ENCODE measurements around the gene SSTR5.

Gene SSTR5

GRCh38 chr16:1107731-1108130, 35.2 kb downstream of the SSTR5 start:
- DNase-seq = no peak

DNA sequence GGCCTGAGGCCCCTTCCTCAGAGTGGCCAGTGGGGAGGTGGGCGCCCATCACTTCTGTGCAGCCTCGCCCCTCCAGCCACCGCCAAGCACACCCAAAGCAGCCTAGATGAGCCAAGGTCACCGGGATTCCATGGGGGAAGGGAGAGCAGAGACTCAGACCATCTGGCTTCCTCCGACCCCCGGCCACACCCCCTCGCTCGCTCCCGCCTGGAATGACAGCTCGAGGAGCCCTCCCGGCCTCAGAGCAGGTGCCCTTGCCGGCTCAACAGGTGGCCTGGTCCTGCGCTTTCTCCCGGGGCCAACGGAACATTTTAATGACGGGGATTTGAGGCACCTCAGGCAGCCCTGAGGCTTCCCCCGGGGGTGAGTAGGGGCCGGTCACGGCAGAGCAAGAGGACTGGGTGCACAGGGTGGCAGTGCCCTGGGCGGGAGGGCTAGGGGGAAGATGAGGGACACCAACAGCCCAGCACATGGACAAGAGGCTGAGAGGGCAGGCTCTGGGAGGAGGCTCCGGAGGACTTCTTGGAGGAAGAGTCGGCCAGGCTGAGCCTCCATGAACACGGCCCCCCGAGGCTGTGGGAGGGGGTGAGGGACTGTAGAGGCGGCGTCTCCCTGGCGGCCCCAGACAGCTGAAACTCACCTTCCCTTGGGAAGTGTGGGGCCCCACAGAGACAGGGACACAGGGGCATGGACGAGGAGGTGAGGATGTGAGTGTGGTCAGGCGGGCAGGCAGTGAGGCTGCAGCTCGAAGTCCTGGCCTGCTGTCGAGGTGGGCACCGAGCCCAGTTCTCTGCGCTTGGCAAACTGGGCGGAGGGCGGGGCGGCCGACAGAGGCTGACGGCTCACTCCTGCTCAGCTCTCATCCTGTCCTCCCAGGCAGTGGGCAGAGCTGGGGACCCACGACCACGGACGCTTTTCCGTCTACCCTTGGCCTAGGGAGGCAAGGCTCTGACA, 36.0 kb downstream of the SSTR5 start:
- no peak for DNase-seq

GRCh38 chr16:1109648-1110047, 37.1 kb downstream of the SSTR5 start:
- DNase-seq = no peak

GRCh38 chr16:1112506-1113184, 40.1 kb downstream of the SSTR5 start:
- no peak for DNase-seq

DNA sequence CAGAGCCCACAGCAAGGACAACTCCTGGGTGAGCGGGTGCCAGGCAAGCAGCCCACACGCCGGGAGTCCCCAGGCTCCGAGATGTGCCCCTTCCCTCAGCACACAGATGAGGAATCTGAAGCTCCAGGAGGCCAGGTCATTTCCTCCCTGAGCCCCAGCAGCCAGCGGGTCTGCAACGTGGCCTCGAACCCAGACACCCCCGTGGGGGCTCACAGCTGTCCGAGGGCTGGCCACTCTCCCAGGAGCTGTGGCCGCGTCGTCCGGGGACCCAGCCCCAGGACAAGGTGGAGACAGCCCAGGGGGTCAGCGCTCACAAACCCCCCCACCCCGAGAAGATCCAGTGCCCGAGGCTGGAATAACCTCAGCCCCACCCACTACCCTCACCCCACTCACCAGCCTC, 40.9 kb downstream of the SSTR5 start:
- DNase-seq = no peak

GRCh38 chr16:1113889-1114526, 41.5 kb downstream of the SSTR5 start:
- DNase-seq = no peak

DNA sequence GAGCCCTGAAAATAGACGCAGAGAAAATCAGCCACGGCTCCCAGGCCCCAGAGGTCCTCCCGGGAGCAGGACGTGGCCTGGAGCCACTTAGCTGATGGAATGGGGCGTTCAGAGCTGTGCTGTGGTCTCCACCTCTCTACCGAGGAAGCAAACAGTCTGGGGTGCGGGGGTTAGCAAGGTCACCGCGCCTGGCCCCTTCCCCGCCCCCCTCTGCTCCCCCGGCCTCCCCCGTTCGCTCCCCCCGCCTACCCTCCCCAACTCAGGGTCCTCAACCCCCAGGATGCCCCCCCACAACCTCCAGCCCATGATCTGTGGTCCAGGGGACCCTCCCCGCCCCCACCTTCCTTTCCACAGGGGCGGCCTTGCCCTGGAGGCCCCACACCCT, 44.1 kb downstream of the SSTR5 start:
- DNase-seq = no peak

GRCh38 chr16:1117176-1117900, 44.8 kb downstream of the SSTR5 start:
- no peak for DNase-seq

- no peak for DNase-seq
Measured at GRCh38 chr16:1117926-1118325, 45.4 kb downstream of the SSTR5 start.

DNA sequence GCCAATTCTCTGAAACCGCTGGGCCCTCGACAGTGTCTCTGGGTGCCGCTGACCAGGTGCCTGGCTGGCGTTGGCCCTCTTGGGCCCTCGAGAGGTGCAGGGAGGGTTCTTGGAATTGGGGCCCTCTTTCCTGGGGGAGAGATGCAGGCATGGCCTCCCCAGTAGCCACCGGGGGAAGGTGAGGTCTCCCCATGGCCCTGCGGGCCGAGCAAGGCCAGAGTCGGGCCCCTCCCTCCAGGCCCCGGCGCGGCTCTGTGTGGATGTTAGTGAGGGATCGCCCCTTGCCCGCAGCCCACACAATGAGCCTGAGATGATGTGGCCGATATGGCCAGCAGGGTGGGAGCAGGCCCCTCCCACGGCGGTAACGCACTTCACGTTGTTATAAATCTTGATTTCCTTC, 46.6 kb downstream of the SSTR5 start:
- no peak for DNase-seq

GRCh38 chr16:1119766-1120576, 47.4 kb downstream of the SSTR5 start:
- DNase-seq = no peak

DNA sequence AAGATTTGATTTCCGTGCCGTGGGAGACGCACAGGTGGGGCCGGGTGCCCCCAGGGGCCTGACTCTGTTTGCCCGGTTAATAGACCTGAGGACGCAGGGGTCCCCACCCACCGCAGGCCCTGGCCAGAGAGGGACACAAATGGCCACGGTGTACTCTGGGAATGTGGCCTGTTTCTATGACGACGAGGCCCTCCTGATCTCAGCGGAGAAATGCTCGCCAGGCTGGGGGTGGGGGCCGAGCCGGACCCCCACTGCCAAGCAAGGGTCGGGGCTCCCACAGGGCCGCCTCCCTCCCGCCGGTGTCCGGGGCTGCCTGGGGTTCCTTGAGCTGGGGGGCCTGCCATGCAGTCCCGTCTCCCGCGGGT, 48.0 kb downstream of the SSTR5 start:
- no peak for DNase-seq

- DNase-seq = no peak
Measured at GRCh38 chr16:1121009-1121408, 48.5 kb downstream of the SSTR5 start.

- no peak for DNase-seq
Measured at GRCh38 chr16:1121601-1122397, 49.3 kb downstream of the SSTR5 start.

GRCh38 chr16:1122398-1122765, 49.8 kb downstream of the SSTR5 start:
- DNase-seq = no peak

DNA sequence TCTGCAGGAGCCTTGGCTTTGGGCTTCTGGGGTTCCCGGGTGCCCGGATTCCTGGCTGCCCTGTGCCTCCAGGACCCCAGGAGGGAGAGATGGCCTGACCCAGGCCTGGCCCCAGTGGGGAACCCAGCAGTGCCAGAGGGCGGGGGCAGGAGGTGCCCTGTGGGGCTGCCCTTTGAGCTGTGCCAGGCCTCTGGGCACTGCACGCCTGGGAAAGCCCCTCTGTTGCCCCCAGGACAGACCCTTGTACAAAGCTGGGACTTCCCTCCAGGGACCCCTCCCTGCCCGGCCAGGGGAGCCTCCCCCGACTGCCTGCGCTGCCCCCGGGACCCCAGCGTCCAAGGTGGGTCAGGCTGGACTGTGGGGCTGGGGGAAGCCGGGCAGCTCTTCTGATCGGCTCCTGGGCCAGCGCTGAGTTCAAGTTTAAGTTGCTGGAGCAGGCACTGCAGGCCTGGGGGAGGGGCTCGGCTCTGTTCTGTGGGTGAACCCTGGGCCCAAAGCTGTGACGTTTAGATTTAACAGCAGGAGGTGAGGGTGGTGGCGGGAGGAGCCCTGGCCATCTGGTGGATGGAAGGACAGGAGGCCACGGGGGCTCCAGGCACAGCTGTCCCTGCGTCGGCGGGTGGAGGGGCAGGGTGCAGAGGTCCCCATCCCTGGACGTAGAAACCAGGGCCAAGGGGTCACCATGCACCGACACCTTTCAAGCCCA, 51.1 kb downstream of the SSTR5 start:
- DNase-seq = no peak

DNA sequence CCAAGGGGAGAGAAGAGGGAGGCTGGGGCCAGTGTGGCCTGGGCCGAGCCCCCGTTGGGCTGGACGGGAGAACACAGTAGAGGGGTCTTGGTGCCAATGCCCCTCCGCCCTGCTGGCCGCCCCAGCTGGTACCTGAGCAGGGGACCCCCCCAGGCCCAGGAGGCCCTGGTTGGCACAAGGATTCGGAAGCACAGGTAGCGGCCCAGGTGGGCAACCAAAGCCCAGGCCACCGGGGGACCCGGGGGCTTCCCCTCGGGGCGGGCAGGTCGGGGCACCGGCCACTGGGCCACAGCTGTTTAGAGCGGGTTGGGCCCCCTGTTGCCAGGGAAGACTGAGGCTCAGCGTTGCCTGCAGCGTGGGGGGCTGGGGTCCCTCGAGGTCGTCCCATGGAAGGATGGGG, 51.7 kb downstream of the SSTR5 start:
- no peak for DNase-seq

- DNase-seq = no peak
Measured at GRCh38 chr16:1124795-1125194, 52.2 kb downstream of the SSTR5 start.

GRCh38 chr16:1125471-1125870, 52.9 kb downstream of the SSTR5 start:
- no peak for DNase-seq

- DNase-seq = no peak
Measured at GRCh38 chr16:1126044-1126443, 53.5 kb downstream of the SSTR5 start.

GRCh38 chr16:1126586-1126985, 54.0 kb downstream of the SSTR5 start:
- no peak for DNase-seq

All from NCI-H187 treated with DMSO at 0.1 percent for 48 hours (cell line).